CD4-positive, alpha-beta T cell treated with Interleukin-17A for 4 hours (primary cell): Measurements from ENCODE around the gene STMND1.

ENCODE experiments used
- DNase-seq: peaks from one replicate; pipeline ENCODE4 v3.0.0-alpha.2; 2020; ENCODE audit warnings: mixed read lengths

The STMND1 gene

GRCh38 chr6:17167327-17167979 lies 65.6 kb downstream of the STMND1 start:
- no peak for DNase-seq

DNA sequence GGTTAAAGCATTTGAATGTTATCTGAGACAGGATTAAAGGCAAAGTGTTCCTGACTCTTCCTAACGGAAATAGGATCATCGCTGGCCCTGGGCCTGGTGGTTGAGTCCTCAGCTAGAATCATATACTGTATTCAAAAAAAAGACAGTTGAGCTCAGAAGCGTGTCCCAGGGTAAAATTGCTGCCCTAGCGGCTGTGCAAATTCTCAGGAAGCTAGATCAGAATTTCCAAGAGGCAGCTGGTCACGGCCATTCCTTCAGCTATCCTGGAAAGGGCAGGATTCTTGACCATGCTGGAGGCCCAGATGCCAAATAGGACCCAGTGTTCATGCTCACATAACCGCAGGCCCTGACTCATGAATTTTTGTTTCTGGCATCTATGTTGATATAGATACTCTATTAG lies 67.4 kb downstream of the STMND1 start:
- no peak for DNase-seq

DNA sequence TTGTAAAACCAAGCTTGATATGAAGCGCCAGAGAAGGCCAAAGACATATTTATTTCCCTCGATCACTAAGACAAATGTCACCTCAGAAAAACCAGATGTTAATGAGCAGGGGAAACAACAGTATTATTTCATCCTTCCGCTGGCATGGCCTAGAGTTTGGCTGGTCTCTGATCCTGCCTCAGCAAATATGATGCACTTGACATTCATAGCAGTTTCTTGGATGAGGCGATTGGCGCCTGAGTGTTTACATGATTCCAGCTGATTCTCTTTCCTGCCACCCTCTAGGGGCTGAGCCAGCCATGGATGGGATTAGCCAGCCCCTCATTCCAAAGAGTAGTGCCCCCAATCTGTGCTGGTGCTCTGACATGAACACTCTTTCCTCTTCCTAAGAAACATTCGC lies 67.9 kb downstream of the STMND1 start:
- DNase-seq, result no peak

DNA sequence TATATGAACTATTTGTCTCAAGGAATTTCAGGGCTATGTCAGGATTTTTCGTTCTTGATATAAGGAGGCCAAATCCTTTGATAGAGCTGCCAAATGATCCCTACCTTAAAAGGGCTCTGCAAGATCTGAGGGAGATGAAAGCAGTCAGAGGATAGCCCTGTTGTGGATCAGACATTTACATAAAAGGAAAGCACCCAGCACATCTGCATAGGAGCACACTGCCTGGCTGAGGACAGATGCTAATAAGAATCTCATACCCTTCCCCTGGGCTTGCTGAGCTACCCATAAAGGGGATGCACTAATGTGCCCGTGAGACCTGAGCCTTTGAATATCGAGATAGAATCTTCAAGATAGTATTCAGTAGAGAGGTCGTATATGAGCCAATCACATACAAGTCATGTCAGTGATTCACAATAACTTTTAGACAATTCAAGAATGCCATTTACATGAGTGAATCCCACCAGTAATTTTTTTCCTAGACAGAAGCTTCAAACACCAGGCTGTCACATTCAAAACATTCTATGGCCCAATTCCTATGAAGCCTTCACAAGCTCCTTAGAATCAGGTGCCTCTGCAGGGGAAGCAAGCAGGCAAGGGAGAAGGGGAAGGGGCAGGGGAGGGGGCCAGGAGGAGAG lies 71.1 kb downstream of the STMND1 start:
- no peak for DNase-seq

DNA sequence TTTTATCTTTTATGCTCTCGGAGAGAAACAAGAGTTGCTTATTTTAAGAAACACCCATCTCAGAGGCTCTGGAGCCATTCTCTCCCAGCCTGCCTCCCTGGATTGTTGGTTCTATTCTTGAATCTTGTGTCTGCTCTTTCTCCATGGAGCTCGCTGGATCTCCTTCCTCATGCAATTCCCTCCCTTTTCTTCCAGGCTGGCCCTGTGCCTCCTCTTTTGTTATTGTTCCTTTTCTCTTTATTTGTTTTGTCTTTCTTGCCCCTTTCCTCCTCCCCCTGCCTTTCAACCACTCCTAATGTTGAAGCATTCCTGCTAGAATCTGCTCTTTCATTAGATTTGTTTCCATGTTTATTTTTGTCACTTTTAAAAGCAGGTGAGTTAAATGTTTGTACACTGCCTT lies 76.5 kb downstream of the STMND1 start:
- no peak for DNase-seq

DNA sequence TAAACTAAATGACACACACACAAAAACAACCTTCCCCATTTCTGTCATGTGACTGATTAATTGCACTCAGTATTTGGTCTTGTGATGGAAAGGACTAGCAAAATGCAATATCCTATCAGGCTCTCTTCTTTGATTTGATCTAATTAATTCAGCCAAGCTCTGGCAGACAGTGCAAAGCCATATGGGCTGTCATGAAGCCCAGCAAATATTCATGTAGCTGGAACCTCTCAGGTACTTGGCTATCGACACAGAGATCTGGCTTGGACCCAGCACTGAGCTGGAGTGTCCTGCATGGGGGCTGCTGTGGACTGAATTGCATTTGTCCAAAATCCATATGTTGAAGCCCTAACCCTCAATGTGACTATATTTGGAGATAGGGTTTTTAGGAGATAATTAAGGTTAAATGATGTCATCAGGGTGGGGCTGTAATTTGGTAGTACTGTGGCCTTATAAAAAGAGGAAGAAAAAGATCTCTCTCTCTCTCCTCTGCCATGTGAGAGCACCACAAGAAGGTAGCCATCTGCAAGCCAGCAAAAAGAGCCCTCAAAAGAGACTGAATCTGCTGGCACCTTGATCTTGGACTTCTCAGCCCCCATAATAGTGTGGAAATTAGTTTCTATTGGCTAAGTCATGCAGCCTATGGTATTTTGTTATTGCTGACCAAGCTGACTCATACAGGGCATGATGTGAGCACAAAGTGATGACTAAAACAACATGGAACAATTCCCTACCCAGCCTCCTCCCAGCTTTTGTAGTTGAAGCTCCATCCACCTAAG lies 77.1 kb downstream of the STMND1 start:
- DNase-seq, result no peak

- DNase-seq, result no peak
Observed at GRCh38 chr6:17179530-17180073, 77.8 kb downstream of the STMND1 start.
